Tibial artery (tissue), 4 donors: ENCODE results near the gene MAP4K2.
A peak's percentile ranks its signal among the peaks of the same experiment; 100 is the strongest.

ENCODE experiments used
- DNase-seq, 2 donors: peaks; one replicate each; pipeline ENCODE4 v3.0.0-alpha.2; 2019
- H3K27ac ChIP-seq, 2 donors: fragments of 200-600 bp; sonication (generic) in 1 of 2; 1 replicate in 1 of 2; 2 replicates in 1 of 2; pipeline ENCODE4 v1.5.1; 2018 to 2019; ENCODE audit warnings: mild to moderate bottlenecking in 1 of 2
- H3K27me3 ChIP-seq, 2 donors: fragments of 200-600 bp; sonication (generic) in 1 of 2; one replicate each; pipeline versions ENCODE4 v1.5.1 to v1.6.0; 2016 to 2019
- H3K36me3 ChIP-seq, 3 donors: fragments of 200-600 bp; sonication (generic) in 2 of 3; one replicate each; pipeline ENCODE4 v1.5.1; 2016 to 2019; ENCODE audit warnings: mild to moderate bottlenecking in 2 of 3
- H3K4me1 ChIP-seq, 4 donors: fragments of 200-600 bp; sonication (generic) in 2 of 4; 1 replicate in 3 of 4; 2 replicates in 1 of 4; pipeline ENCODE4 v1.5.1; 2016 to 2019
- H3K4me3 ChIP-seq, 2 donors: fragments of 200-600 bp; sonication (generic) in 1 of 2; 1 replicate in 1 of 2; 2 replicates in 1 of 2; pipeline ENCODE4 v1.5.1; 2018 to 2019; ENCODE audit warnings: mild to moderate bottlenecking in 2 of 2
- H3K9me3 ChIP-seq, 3 donors: fragments of 200-600 bp; sonication (generic) in 1 of 3; one replicate each; pipeline ENCODE4 v1.5.1; 2016 to 2019
- CTCF ChIP-seq, 2 experiments: fragments of 200-600 bp in 1 of 2; fragments of 450-650 bp in 1 of 2; IDR thresholded peaks; one replicate each; pipeline ENCODE4 v1.5.1; 2017 to 2019; ENCODE audit warnings: antibody characterized with exemption in 2 of 2, mild to moderate bottlenecking in 1 of 2, moderate library complexity in 1 of 2
- intact Hi-C: fragments of 100-400 bp; cut with DNase I; formaldehyde crosslinking; loops from one replicate; pipeline ENCODE4 v1.15.0; 2023; ENCODE audit warnings: low total_unique reads

Gene MAP4K2

DNA sequence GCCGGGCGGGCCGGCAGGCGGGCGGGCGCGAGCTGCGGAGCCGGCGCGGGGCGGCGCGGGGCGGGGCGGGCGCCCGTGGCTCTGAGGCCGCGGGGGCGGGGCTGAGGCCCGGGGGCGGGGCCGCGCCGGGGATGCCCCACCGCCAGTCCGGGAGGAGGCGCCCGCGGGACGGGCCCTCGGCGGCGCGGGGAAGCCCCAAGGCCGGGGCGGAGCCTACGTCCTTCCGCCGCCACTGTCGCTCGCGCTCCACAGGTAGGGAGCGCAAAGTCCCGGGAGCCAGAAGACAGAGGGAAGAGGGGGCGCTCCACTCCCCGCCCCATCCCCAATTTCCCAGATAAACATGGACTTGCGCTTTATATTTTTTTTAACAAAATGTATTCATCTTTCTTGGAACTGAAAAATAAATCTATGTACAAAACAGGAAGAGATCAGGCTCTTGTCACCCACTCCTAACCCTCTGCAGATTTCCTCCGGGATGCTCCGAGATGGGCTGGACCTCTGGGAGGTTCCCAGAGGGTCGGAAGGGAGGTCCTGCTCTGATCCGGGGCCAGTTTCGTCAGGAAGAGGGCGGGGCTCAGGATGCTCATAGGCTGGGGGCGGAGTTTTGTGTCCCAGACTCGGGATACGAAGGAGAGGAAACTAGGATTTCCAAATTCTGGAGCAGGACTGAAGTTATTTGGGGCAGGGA lies at the start of gene MAP4K2:
Gene MAP4K2 (minus strand): TSS at position 57 of the 688 bp plus-strand sequence. CDS start 65 bp downstream, outside the sequence.
- Histone ChIP-seq H3K36me3 (peaks cover 0 to 64% (median 19%) of the 10 kb centered on the region in 3 donors), H3K27ac (peak within 1 kb of the TSS; percentile 89 to 90), H3K9me3 (no peaks in the 10 kb centered on the region), H3K4me3 (peak within 1 kb of the TSS; percentile 63 to 75), H3K27me3 (no peaks in the 10 kb centered on the region), H3K4me1 (peaks cover 0 to 26% (median 20%) of the 10 kb centered on the region in 4 donors)
- intact Hi-C loops, result no loop called here
- peak in 1 of 2 experiments; percentile 11 for TF ChIP-seq CTCF (IDR thresholded peaks at IDR 0.05)
- DNase-seq, result peak; percentile 95

- intact Hi-C loops, result loop anchor here (5.0 kb wide), 1 partner anchor 160 kb away; the partner anchor contains the start of gene ARL2
- no peak for TF ChIP-seq CTCF (IDR thresholded peaks at IDR 0.05)
- no peaks in the 10 kb centered on the region for H3K9me3 ChIP-seq
- no peaks in the 10 kb centered on the region for H3K27me3 ChIP-seq
- H3K4me3 ChIP-seq, result no peak overlapping the region
- H3K4me1 ChIP-seq, result peaks cover 6 to 88% (median 75%) of the 10 kb centered on the region in 4 donors
- peak overlapping the region; percentile 48 to 97 for H3K27ac ChIP-seq
- DNase-seq, result no peak
- H3K36me3 ChIP-seq, result peaks cover 20 to 36% (median 32%) of the 10 kb centered on the region in 3 donors
These were observed 48.9 kb upstream of the MAP4K2 start for GRCh38 chr11:64851831-64852351.

GRCh38 chr11:64850979-64851567 lies 48.1 kb upstream of the MAP4K2 start:
- H3K4me1 ChIP-seq, result peaks cover 1 to 80% (median 67%) of the 10 kb centered on the region in 4 donors
- intact Hi-C loops, result loop anchor here (5.0 kb wide), 1 partner anchor 161 kb away; the partner anchor contains the start of gene ARL2

GRCh38 chr11:64849598-64850356 lies 46.8 kb upstream of the MAP4K2 start:
- H3K4me3 ChIP-seq, result no peak overlapping the region
- no peak for TF ChIP-seq CTCF (IDR thresholded peaks at IDR 0.05)
- peaks cover 0 to 2% of the 10 kb centered on the region in 2 donors for H3K27me3 ChIP-seq
- intact Hi-C loops, result loop anchor here (2.0 to 5.0 kb wide), 2 partner anchors 39 to 163 kb away; partner anchors contain the start of gene ARL2
- no peak for DNase-seq
- H3K36me3 ChIP-seq, result peaks cover 20 to 33% (median 32%) of the 10 kb centered on the region in 3 donors
- no peaks in the 10 kb centered on the region for H3K9me3 ChIP-seq
- H3K4me1 ChIP-seq, result peaks cover 0 to 72% (median 56%) of the 10 kb centered on the region in 4 donors
- peak overlapping the region; percentile 48 to 97 for H3K27ac ChIP-seq

More at GRCh38 chr11:64850979-64851567, 48.1 kb upstream of the MAP4K2 start:
- Histone ChIP-seq H3K9me3 (no peaks in the 10 kb centered on the region), H3K36me3 (peaks cover 20 to 36% (median 32%) of the 10 kb centered on the region in 3 donors), H3K4me3 (no peak overlapping the region), H3K27ac (peak overlapping the region; percentile 48 to 97), H3K27me3 (no peaks in the 10 kb centered on the region)
- no peak for DNase-seq
- TF ChIP-seq CTCF (IDR thresholded peaks at IDR 0.05), result no peak
